ENCODE measurements around the gene LMLN.
"Not testable (repeated sequence)": the region's sequence is repeated elsewhere in the genome, so short reads cannot be mapped to it uniquely, and the experiment has no call there.

LMLN gene

DNA sequence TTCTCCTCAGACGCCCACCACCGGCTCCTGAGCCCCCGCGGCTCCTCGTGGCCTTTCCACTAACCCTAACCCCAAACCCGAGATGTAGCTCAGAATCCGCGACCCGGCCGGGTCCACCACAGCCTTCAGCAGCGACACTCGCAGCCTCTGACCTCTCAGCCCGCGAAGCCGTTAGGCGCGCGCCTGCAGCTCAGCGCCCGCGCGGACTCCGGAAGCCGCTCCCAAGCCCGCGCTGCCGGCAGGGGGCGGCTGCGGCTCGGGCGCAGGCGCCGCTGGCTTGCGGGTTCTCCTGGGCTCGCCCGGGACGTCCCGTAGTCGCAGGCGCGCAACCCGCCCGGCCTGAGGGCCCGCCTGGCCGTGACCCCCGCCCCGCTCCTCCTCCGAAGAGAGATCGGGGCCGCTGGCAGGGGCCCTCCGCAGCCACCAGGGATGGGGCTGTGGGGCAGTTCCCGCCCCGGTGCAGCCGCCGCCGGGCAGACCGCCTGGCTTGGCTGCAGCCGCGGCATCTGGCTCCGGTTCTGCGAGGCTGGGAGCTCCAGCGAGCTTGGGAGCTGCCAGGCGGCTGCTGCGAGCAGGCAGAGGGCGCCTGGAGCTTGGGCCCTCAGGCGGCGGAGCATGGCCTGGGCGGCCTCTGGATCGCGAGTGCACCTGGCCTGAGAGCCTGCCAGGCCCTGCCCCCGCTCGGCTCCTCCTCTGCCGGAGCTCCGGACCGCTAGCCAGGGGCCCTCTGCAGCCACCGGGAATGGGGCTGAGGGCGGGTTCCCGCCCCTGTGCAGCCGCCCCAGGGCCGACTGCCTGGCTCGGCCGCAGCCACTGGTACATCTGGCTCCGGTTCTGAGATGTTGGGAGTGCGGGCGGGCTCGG is 120.7 kb downstream of the LMLN start:
- DNase-seq = peak; percentile 27

DNA sequence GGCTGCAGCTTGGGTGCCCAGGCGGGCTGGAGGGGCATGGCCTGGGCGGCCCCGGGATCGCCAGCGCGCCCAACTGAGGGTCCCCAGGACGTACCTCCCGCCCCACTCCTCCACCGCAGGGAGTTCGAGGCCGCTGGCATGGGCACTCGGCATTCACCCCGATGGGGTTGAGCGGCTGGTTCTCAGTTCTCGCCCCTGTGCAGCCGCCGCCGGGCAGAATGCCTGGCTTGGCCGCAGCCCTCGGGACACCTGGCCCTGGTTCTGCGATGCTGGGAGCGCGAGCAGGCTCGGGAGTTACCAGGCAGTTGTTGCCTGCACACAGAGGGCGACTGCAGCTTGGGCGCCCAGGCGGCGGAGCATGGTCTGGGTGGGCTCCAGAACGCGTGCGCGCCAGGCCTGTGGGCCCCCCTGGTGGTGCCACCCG is 121.4 kb downstream of the LMLN start:
- DNase-seq = no peak

DNA sequence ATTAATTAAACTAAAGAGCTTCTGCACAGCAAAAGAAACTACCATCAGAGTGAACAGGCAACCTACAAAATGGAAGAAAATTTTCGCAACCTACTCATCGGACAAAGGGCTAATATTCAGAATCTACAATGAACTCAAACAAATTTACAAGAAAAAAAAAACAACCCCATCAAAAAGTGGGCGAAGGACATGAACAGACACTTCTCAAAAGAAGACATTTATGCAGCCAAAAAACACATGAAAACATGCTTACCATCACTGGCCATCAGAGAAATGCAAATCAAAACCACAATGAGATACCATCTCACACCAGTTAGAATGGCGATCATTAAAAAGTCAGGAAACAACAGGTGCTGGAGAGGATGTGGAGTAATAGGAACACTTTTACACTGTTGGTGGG is 122.2 kb downstream of the LMLN start:
- not testable (repeated sequence) for DNase-seq

DNA sequence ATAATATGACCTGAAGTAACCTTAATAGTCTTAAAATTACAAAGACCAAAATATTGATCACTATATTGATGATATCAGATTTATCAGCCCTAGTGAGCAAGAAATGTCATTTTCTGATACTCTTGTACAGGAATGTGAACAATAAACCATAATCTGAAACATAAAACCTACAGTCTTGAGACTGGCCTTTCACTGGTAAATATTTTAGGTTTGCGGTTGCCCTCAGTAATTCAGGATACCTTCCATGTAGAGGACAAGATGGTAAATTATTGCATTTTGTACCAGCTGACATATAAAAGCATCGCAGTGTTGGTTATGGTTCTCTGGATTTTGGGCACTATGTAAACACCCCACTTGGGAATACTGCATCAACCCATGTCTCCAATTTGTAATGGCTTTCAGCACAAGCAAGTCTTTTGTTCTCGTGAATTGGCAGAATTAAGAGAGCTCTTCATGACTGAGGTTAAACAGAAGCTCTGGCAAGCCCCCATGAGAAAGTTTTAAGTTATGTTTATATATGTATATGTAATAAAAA is 128.5 kb downstream of the LMLN start:
- no peak for DNase-seq

DNA sequence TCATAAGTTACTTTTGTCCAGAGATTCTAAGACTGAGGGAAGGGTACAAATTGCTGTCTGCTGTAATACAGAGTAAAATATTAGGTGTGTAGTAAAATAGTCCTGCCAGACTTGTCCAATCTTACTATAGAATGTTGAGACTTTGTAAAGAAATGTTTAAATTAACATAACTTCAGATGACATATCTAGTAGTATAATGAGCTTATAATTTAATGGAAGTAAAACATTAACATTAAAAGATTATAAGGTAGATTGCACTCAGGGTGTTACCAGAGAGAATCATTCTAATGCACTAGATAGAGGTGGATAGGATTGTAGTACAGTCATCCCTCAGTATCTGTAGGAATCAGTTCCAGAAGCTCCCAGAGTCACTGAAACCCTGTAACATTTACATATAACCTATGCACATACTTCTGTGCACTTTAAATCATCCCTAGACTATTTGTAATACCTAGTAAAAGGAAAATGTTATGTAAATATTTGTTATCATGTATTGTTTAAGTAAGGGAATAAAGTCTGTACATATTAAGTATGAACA is 130.8 kb downstream of the LMLN start:
- DNase-seq = no peak

DNA sequence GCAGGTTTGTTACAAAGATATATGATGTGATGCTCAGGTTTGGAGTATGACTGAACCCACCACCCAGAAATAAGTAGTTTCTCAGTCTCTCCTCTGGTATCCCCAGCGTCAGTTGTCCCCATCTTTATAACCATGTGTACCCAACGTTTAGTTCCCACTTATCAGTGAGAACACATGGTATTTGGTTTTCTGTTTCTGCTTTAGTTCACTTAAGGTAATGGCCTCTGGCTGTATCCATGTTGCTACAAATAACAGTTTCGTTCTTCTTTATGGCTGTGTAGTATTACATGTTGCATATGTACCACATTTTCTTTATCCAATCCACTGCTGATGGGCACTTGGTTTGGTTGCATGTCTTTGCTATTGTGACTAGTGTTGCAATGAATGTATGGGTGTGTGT is 132.3 kb downstream of the LMLN start:
- DNase-seq = no peak

DNA sequence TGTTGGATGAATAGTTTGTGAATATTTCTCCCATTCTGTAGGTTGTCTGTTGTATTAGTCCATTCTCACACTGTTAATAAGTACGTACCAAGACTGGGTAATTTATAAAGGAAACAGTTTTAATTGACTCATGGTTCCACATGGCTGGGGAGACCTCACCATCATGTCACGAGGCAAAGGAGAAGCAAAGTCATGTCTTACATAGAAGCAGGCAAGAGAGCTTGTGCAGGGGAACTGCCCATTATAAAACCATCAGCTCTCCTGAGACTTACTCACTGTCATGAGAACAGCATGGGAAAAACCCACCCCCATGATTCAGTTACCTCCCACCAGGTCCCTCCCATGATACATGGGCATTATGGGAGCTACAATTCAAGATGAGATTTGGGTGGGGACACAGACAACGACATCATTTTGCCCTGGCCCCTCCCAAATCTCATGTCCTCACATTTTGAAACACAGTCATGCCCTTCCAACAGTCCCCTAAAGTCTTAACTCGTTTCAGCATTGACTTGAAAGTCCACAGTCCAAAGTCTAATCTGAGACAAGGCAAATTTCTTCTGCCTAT is 133.2 kb downstream of the LMLN start:
- DNase-seq = no peak
